ENCODE results near the gene OR13J1.

Gene OR13J1

DNA sequence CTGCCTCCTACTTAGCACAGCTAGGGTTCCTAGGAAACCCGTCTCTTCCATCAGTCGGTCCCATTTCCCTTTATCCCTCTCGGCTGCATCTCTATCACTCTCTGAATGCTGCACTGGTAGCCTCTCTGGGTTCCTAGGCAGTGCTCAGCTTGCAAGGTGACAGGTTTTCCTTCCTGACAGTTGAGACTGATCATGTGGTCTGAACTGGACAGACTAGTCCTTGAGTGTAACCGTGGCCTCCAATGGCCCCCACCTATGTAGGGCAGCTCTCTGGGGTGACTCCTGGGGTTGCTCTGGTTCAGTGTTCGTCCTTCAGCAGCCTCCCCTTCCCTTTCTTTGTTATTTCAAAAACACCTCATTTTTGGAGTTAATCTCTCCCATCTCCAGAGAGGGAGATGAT, 37.4 kb downstream of the OR13J1 start:
- DNase-seq (ENCODE audit: low read depth) = no peak

DNA sequence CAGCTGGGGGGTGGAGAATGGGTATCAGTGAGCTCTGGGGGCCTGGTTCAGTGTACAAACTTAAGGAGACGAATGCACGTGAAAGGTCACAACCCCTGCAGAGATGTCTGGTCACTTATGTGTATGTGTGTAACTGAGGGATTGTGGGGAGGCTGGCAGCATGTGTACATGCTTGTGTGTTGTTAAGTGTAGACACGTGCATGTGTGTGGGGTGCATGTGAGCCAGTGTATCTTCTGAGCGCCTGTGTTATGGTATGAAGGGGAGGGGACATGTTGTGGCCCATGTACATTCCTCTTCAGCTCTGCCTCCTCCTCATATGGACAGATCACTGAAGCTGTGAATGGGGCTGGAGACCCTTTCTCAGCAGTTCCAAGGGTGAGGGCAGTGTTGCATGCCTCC, 39.2 kb downstream of the OR13J1 start:
- no peak for DNase-seq (ENCODE audit: low read depth)

DNA sequence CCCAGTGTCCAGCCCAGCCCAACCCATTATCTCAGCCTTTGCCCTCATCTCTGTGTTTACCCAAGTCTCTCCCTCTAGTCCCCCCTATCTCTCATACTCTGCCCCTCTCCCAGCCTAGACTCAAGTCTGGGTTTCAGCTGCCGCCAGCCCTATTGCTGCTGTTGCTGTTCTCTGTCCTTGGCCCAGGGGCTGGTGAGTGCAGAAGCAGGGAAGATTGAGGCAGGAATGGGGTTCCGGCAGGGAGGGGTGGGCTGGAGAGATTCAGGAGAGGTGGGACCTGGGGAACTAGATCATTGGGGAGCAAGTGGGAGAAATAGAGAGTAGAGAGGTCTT, 40.5 kb downstream of the OR13J1 start:
- DNase-seq (ENCODE audit: low read depth) = no peak

DNA sequence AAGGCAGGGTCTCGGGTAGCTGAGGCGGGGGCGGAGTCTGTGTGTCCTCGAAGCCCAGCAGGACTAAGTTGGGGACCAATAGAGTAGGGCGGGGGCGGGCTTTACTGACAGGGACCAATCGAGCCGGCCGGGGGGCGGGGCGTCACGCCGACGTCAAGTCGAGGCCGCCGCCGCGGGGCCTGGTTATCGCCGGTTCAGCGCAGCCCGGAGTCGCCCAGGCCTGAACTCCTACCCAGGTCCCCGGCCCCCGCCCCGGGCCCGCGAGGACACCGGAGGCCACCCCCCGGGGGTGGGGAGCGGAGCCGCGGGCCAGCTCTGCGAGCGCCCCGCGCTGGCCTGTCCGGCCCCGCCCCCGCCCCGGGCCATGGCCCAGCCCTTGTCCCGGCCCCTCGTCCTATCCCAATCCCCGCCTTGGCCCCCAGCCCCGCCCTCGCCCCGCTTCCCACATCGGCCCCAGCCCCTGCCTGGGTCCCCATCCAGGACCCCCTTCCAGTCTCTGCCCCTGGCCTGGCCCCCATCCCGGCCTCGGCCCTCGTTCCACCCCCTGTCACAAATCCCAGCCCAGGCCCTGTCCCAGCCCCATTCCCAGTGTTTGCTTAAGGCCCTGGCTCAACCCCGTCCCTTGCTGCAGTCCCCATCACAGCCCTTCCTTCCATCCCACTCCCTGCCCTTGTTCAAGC, 41.0 kb downstream of the OR13J1 start, which contains the start of gene TMEM8B:
Gene TMEM8B, plus strand, starts transcription at position 145 of the 680 bp plus-strand sequence. Its CDS starts 220 bp downstream, at position 365.
- no peak for DNase-seq (ENCODE audit: low read depth)

DNA sequence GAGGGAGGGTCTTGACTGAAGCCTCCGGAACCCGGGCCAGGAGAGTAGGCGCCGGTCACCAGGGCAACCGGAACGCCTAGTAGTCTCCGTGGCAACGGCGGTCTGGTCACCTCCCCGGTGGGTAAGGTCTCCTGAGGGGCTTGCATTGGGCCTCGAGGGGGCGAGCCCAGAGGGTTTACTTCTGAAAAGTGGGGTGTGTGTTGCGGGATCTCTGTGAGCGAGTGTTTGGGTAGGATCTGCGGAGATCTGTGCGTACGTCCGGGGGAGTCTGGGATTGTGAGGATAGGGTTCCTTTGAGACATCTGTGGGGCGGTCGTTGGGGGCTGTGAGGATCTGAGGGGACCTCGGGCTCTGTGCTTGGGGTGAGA, 41.5 kb downstream of the OR13J1 start, which contains the start of gene FAM221B:
Gene FAM221B, minus strand, starts transcription at position 17 of the 368 bp plus-strand sequence. CDS start 2,571 bp downstream, outside the sequence.
- DNase-seq (ENCODE audit: low read depth) = no peak

DNA sequence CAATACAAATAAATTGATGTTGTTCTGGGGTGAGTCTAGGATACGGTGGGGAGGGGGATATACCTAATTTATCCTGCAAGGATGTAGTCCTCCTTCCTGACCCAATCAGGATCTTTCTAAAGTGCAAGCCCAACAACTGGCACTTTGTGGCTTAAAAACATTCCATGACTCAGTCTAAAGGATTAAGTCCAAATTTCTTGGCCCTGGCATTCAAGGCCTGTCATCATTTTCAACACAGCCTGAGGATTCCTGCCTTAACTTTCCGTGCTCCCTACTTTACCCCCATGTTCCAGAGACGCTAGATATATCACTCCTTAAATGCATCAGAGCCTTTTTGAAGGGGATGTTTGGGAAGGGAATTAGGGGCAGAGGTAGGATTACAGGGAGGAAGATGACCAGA, 42.7 kb downstream of the OR13J1 start:
- no peak for DNase-seq (ENCODE audit: low read depth)

DNA sequence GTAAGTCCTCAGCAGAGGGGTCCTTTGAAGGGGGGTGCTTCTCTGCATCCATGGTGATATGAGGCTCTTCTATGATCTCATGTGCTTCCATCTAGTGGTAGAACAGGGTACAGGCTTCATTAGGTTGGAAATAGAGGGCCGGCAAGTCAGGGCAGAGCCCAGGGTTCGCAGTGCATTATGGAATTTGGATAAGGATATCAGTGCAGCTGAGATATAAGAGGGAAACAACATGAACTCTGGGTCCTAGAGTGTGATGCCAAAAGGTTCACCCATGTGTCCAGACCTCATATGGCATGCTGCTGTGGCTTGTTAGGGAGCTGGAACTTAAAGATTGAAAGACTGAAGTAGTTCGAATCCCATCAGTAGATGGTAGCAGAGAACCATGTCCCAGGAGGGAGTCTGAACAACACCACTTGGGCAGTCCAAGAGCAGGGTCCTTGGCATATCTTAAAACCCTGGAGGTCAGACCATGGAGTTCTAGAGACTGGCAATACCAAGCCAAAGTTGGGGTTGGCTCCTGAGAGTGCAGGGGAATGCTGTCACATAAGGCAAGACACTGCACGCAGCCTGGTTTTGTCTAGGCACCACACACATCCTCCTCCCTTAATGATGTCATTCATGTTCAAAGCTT, 44.0 kb downstream of the OR13J1 start:
- DNase-seq (ENCODE audit: low read depth) = no peak

GRCh38 chr9:35822926-35823325, 47.3 kb downstream of the OR13J1 start:
- no peak for DNase-seq (ENCODE audit: low read depth)

DNA sequence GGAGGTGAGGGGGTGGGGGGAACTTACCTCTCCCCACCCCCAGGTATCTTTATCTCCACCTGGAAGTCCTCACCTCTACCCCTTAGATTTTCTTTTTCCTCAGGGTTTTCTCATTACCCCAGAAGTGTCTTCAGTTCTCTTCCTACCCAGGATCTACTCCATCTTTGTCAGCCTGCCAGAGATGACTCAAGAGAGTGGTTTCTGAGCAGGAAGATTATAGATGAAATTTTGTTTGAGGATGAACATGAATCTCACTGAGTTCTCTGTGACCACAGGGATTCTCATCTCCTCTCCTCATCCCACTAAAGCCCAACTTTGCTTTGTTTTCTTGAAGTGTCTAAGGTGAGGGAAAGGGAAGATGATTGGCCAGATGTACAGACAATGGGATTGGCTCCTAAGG, 50.1 kb downstream of the OR13J1 start:
- no peak for DNase-seq (ENCODE audit: low read depth)
